IMR-90 (cell line): Measurements from ENCODE around the gene RIMS4. TPM values are rescaled to one million over a fixed set of nuclear protein-coding genes. Genes with fewer than 3 reads are reported as not detected.
A peak's percentile ranks its signal among the peaks of the same experiment; 100 is the strongest.

Experiments
- ATAC-seq: fragments of 200-7000 bp; cut with Tn5 transposase; 2 replicates; pipeline ENCODE4 v1.9.1; 2020; ENCODE audit warnings: low read depth, mild to moderate bottlenecking, moderate library complexity
- BruUV-seq: library from RNA; stranded (reverse); fragments of 400-500 nt; replicated peaks from 2 replicates; lab custom pipeline; 2021; lab: Mats Ljungman, UMichigan
- CTCF ChIA-PET: fragments of 300-600 bp; formaldehyde crosslinking; extraction: SDS; loops from one replicate; lab custom pipeline; 2021; ENCODE audit warnings: antibody characterized with exemption; lab: Yijun Ruan, JAX
- POLR2A ChIA-PET: fragments of 300-600 bp; sonication (Branson Sonifier 250); formaldehyde crosslinking; loops from one replicate; lab custom pipeline; 2022; ENCODE audit warnings: antibody characterized with exemption; ENCODE audit not compliant: unreplicated experiment; lab: Charles Lee
- DNase-seq: peaks from one replicate; pipeline ENCODE4 v3.0.0; 2013
- H2AFZ ChIP-seq: replicated peaks from 2 replicates; pipeline ENCODE3; 2013; ENCODE audit warnings: low read length, mild to moderate bottlenecking; ENCODE audit not compliant: poor library complexity
- H2AK5ac ChIP-seq: 2 replicates; pipeline ENCODE4 v1.6.1; 2013; ENCODE audit warnings: low read depth, low read length, inconsistent platforms
- H2AK9ac ChIP-seq: replicated peaks from 2 replicates; pipeline ENCODE3; 2013; ENCODE audit warnings: mild to moderate bottlenecking, low read depth, low read length, moderate library complexity; ENCODE audit not compliant: poor library complexity
- H2BK120ac ChIP-seq: 2 replicates; pipeline ENCODE4 v1.6.1; 2013; ENCODE audit warnings: low read depth, low read length, inconsistent platforms
- H2BK15ac ChIP-seq: 3 replicates; pipeline ENCODE4 v1.6.1; 2013; ENCODE audit warnings: low read depth, low read length, inconsistent platforms
- H2BK20ac ChIP-seq: 2 replicates; pipeline ENCODE4 v1.6.1; 2013; ENCODE audit warnings: low read depth, mild to moderate bottlenecking, inconsistent platforms, low read length, moderate library complexity
- H2BK5ac ChIP-seq: 2 replicates; pipeline ENCODE4 v1.6.1; 2013; ENCODE audit warnings: mild to moderate bottlenecking, low read depth, low read length, inconsistent platforms; ENCODE audit not compliant: poor library complexity, severe bottlenecking
- H3K14ac ChIP-seq: replicated peaks from 2 replicates; pipeline ENCODE4 v1.6.1; 2013; ENCODE audit warnings: low read depth, low read length, inconsistent platforms
- H3K18ac ChIP-seq: 2 replicates; pipeline ENCODE4 v1.6.1; 2013; ENCODE audit warnings: low read depth, low read length, control low read depth
- H3K23ac ChIP-seq: 2 replicates; pipeline ENCODE4 v1.6.1; 2013; ENCODE audit warnings: low read depth, low read length, inconsistent platforms
- H3K27ac ChIP-seq: 2 replicates; pipeline ENCODE4 v1.5.1; 2013; ENCODE audit warnings: mild to moderate bottlenecking, control low read depth, low read length; ENCODE audit not compliant: insufficient read depth
- H3K27me3 ChIP-seq: 2 replicates; pipeline ENCODE4 v1.6.1; 2013; ENCODE audit warnings: low read length; ENCODE audit not compliant: control insufficient read depth, insufficient read depth
- H3K36me3 ChIP-seq: 2 replicates; pipeline ENCODE4 v1.6.1; 2013; ENCODE audit warnings: low read length, mixed read lengths; ENCODE audit not compliant: control insufficient read depth, insufficient read depth
- H3K4ac ChIP-seq: 2 replicates; pipeline ENCODE4 v1.6.1; 2013; ENCODE audit warnings: low read depth, low read length, inconsistent platforms
- H3K4me1 ChIP-seq: 2 replicates; pipeline ENCODE4 v1.6.1; 2013; ENCODE audit warnings: low read length, mixed read lengths; ENCODE audit not compliant: control insufficient read depth, insufficient read depth
- H3K4me2 ChIP-seq: 2 replicates; pipeline ENCODE4 v1.6.1; 2013; ENCODE audit warnings: low read depth, mild to moderate bottlenecking, control low read depth, low read length, moderate library complexity
- H3K4me3 ChIP-seq: 2 replicates; pipeline ENCODE4 v1.5.1; 2013; ENCODE audit warnings: low read depth, mild to moderate bottlenecking, control low read depth, low read length, moderate library complexity; ENCODE audit not compliant: insufficient read depth
- H3K56ac ChIP-seq: 2 replicates; pipeline ENCODE4 v1.6.1; 2013; ENCODE audit warnings: low read length, inconsistent platforms; ENCODE audit not compliant: insufficient read depth; ENCODE audit errors: extremely low read depth
- H3K79me1 ChIP-seq, 2 experiments: 2 replicates each; pipeline ENCODE4 v1.6.1; 2013; ENCODE audit warnings: low read length in 2 of 2, inconsistent platforms in 1 of 2, low read depth in 1 of 2
- H3K9ac ChIP-seq: 2 replicates; pipeline ENCODE4 v1.6.1; 2013; ENCODE audit warnings: low read depth, low read length, control low read depth
- H3K9me1 ChIP-seq: 2 replicates; pipeline ENCODE4 v1.6.1; 2013; ENCODE audit warnings: low read length, inconsistent platforms; ENCODE audit not compliant: insufficient read depth
- H3K9me3 ChIP-seq: 2 replicates; pipeline ENCODE4 v1.6.1; 2013; ENCODE audit warnings: low read length; ENCODE audit not compliant: control insufficient read depth, insufficient read depth
- H4K20me1 ChIP-seq: 2 replicates; pipeline ENCODE4 v1.6.1; 2013; ENCODE audit warnings: low read length, inconsistent platforms; ENCODE audit not compliant: insufficient read depth
- H4K5ac ChIP-seq: 2 replicates; pipeline ENCODE4 v1.6.1; 2013; ENCODE audit warnings: mild to moderate bottlenecking, low read depth, low read length, control low read depth
- H4K8ac ChIP-seq, 2 experiments: 2 replicates each; pipeline ENCODE4 v1.6.1; 2013; ENCODE audit warnings: low read depth in 2 of 2, low read length in 2 of 2, control low read depth in 1 of 2, inconsistent platforms in 1 of 2
- H4K91ac ChIP-seq: 2 replicates; pipeline ENCODE4 v1.6.1; 2013; ENCODE audit warnings: low read depth, low read length, inconsistent platforms; ENCODE audit not compliant: insufficient read depth
- BHLHE40 ChIP-seq: fragments of 150-350 bp; IDR thresholded peaks from 2 replicates; pipeline ENCODE4 v1.6.1; 2016; ENCODE audit warnings: mild to moderate bottlenecking, low read depth, low read length
- CEBPB ChIP-seq: IDR thresholded peaks from 2 replicates; pipeline ENCODE4 v1.6.1; 2012; ENCODE audit warnings: low read depth, low read length, improper control_type of control experiment
- CHD1 ChIP-seq: IDR thresholded peaks from 2 replicates; pipeline ENCODE4 v1.6.1; 2012; ENCODE audit warnings: low read depth, low read length, improper control_type of control experiment
- CTCF ChIP-seq: conservative IDR thresholded peaks from 2 replicates; pipeline ENCODE4 v1.5.1; 2012; ENCODE audit warnings: mild to moderate bottlenecking, low read depth, low read length, improper control_type of control experiment
- ELK1 ChIP-seq: fragments of 150-350 bp; IDR thresholded peaks from 2 replicates; pipeline ENCODE4 v1.6.1; 2016; ENCODE audit warnings: low read depth, mild to moderate bottlenecking, low read length, moderate library complexity, borderline replicate concordance
- FOS ChIP-seq: fragments of 150-350 bp; IDR thresholded peaks from 2 replicates; pipeline ENCODE4 v1.6.1; 2016; ENCODE audit warnings: low read depth, low read length
- MAFK ChIP-seq: IDR thresholded peaks from 2 replicates; pipeline ENCODE4 v1.6.1; 2012; ENCODE audit warnings: low read depth, low read length, improper control_type of control experiment
- MAZ ChIP-seq: IDR thresholded peaks from 2 replicates; pipeline ENCODE4 v1.6.1; 2012; ENCODE audit warnings: low read depth, mild to moderate bottlenecking, low read length, improper control_type of control experiment, moderate library complexity, borderline replicate concordance
- MXI1 ChIP-seq: IDR thresholded peaks from 2 replicates; pipeline ENCODE4 v1.6.1; 2012; ENCODE audit warnings: low read depth, mild to moderate bottlenecking, low read length, moderate library complexity, borderline replicate concordance
- NFE2L2 ChIP-seq: fragments of 150-350 bp; IDR thresholded peaks from 2 replicates; pipeline ENCODE4 v1.6.1; 2016; ENCODE audit warnings: low read depth, mild to moderate bottlenecking, low read length
- POLR2A ChIP-seq: IDR thresholded peaks from 2 replicates; pipeline ENCODE4 v1.6.1; 2012; ENCODE audit warnings: mild to moderate bottlenecking, low read depth, low read length
- RAD21 ChIP-seq: IDR thresholded peaks from 2 replicates; pipeline ENCODE4 v1.6.1; 2012; ENCODE audit warnings: low read length, improper control_type of control experiment
- RCOR1 ChIP-seq: IDR thresholded peaks from 2 replicates; pipeline ENCODE4 v1.6.1; 2012; ENCODE audit warnings: mild to moderate bottlenecking, low read length, improper control_type of control experiment; ENCODE audit not compliant: insufficient replicate concordance
- RFX5 ChIP-seq: IDR thresholded peaks from 2 replicates; pipeline ENCODE4 v1.8.0; 2012; ENCODE audit warnings: low read depth, mild to moderate bottlenecking, low read length, moderate library complexity
- SMC3 ChIP-seq: fragments of 150-350 bp; IDR thresholded peaks from 2 replicates; pipeline ENCODE4 v1.6.1; 2016; ENCODE audit warnings: low read depth, mild to moderate bottlenecking, antibody characterized with exemption, low read length, moderate library complexity
- USF2 ChIP-seq: fragments of 150-350 bp; IDR thresholded peaks from 2 replicates; pipeline ENCODE4 v1.6.1; 2017; ENCODE audit warnings: mild to moderate bottlenecking, antibody characterized with exemption, low read length, low read depth
- WGBS, 2 experiments: methylation state at CpG; one replicate each; pipeline versions ENCODE4 v1.1.5 to v1.1.7; 2013; ENCODE audit warnings: missing lambda C conversion rate in 2 of 2; ENCODE audit not compliant: insufficient read length in 1 of 2; ENCODE audit errors: extremely low coverage in 2 of 2; 5-methylcytosine and 5-hydroxymethylcytosine counted together
- dilution Hi-C: fragments of 300-500 bp; cut with HindIII; formaldehyde crosslinking; loops from one replicate; pipeline ENCODE4 v1.14.3; 2018; ENCODE audit warnings: low sequenced_read_pairs; ENCODE audit not compliant: unreplicated experiment
- in situ Hi-C: fragments of 300-500 bp; cut with MboI; formaldehyde crosslinking; loops from 3 replicates; pipeline ENCODE4 v1.14.3; 2019; ENCODE audit warnings: low sequenced_read_pairs, inconsistent platforms, mixed read lengths
- intact Hi-C: fragments of 100-400 bp; cut with micrococcal nuclease; formaldehyde crosslinking; loops from 2 replicates; pipeline ENCODE4 v1.10.0; 2022
- polyA plus RNA-seq, 3 experiments: library from polyadenylated mRNA; depleted of rRNA; stranded (reverse); fragments of >200 nt; gene quantifications; 2 replicates each; pipeline ENCODE4 v1.2.3, GENCODE V29; 2012; ENCODE audit warnings: low replicate concordance in 1 of 3
- total RNA-seq: library from RNA; depleted of rRNA; stranded (reverse); fragments of >200 nt; gene quantifications from 2 replicates; pipeline ENCODE4 v1.2.3, GENCODE V29; 2012

The RIMS4 gene
- total and polyA plus RNA-seq, 2 of the 4 experiments (the other 2 are of a cell fraction) = not detected

- no peak overlapping the region for H3K27ac ChIP-seq
- no peak overlapping the region for H4K91ac ChIP-seq
- ChIA-PET POLR2A (no interaction called here), CTCF (no interaction called here)
- H3K18ac ChIP-seq = no peak overlapping the region
- no peak overlapping the region for H3K4me3 ChIP-seq
- H3K4ac ChIP-seq = no peak overlapping the region
- H3K36me3 ChIP-seq = no peaks in the 10 kb centered on the region
- H2AFZ ChIP-seq = peak overlapping the region; percentile 39
- no peak overlapping the region for H3K4me2 ChIP-seq
- dilution Hi-C loops = no loop called here
- H3K79me1 ChIP-seq = no peaks in the 10 kb centered on the region
- no peaks in the 10 kb centered on the region for H3K4me1 ChIP-seq
- ATAC-seq (no peak), DNase-seq (no peak)
- intact Hi-C loops = no loop called here
- H4K8ac ChIP-seq = no peak overlapping the region
- no peak overlapping the region for H2BK5ac ChIP-seq
- no peak overlapping the region for H3K56ac ChIP-seq
- no peak overlapping the region for H3K23ac ChIP-seq
- no peak overlapping the region for H2BK15ac ChIP-seq
- BruUV-seq = no TSS peak
- no peak overlapping the region for H2AK5ac ChIP-seq
- no peaks in the 10 kb centered on the region for H3K9me1 ChIP-seq
- H4K20me1 ChIP-seq = no peaks in the 10 kb centered on the region
- WGBS, 2 experiments = 85% methylated on average over 4 of the region's 15 CpGs; no CpG with 5 or more reads in 1 of the 2 experiments
- H4K5ac ChIP-seq = no peak overlapping the region
- H2BK120ac ChIP-seq = no peak overlapping the region
- no peak overlapping the region for H2BK20ac ChIP-seq
- peaks cover 14% of the 10 kb centered on the region for H3K9me3 ChIP-seq
- no peak overlapping the region for H3K14ac ChIP-seq
- TF ChIP-seq ELK1 = no peak
- TF ChIP-seq RCOR1 = no peak
- TF ChIP-seq USF2 = no peak
- no peak for TF ChIP-seq MAFK
- no peak for TF ChIP-seq MXI1
- no peak for TF ChIP-seq CTCF
- TF ChIP-seq FOS = no peak
- no peak for TF ChIP-seq RAD21
- no peak for TF ChIP-seq CEBPB
- TF ChIP-seq NFE2L2 = no peak
- no peak for TF ChIP-seq CHD1
- TF ChIP-seq MAZ = no peak
- TF ChIP-seq SMC3 = no peak
- TF ChIP-seq POLR2A = no peak
- no peak for TF ChIP-seq BHLHE40
- TF ChIP-seq RFX5 = no peak
- no peak overlapping the region for H3K9ac ChIP-seq
- in situ Hi-C loops = no loop called here
- peaks cover 58% of the 10 kb centered on the region for H3K27me3 ChIP-seq
- H2AK9ac ChIP-seq = peak overlapping the region; percentile 42
These were observed 872 bp upstream of the RIMS4 start for GRCh38 chr20:44811150-44811685.
